Endothelial cell of umbilical vein (primary cell): ENCODE data around the gene LMF2. TPM values are rescaled to one million over a fixed set of nuclear protein-coding genes. Genes with fewer than 3 reads are reported as not detected.

Experiments used
- BruUV-seq: library from RNA; stranded (reverse); fragments of 400-500 nt; replicated peaks from 2 replicates; lab custom pipeline; 2021; lab: Mats Ljungman, UMichigan
- CTCF ChIA-PET: fragments of 300-600, 350-600 bp; sonication (Branson Sonifier 250); formaldehyde crosslinking; loops from one replicate; lab custom pipeline; 2021; ENCODE audit warnings: antibody characterized with exemption, inconsistent platforms; lab: Charles Lee
- POLR2A ChIA-PET: fragments of 300-600, 350-600 bp; sonication (Branson Sonifier 250); formaldehyde crosslinking; loops from one replicate; lab custom pipeline; 2021; ENCODE audit warnings: antibody characterized with exemption, inconsistent platforms; lab: Charles Lee
- DNase-seq: peaks from one replicate; pipeline ENCODE4 v3.0.0-alpha.2; 2011; ENCODE audit warnings: low read depth, low spot score
- FAIRE-seq: peaks from 2 replicates; lab custom pipeline; 2011; peaks lifted over from hg19 to GRCh38; lab: Jason Lieb, UNC
- H2AFZ ChIP-seq: 2 replicates; pipeline ENCODE4 v1.6.0; 2012; ENCODE audit warnings: low read depth, low read length, control low read depth, inconsistent platforms
- H3K27ac ChIP-seq: 2 replicates; pipeline ENCODE4 v1.5.1; 2011; ENCODE audit warnings: low read depth, mild to moderate bottlenecking, control low read depth, low read length, moderate library complexity; ENCODE audit not compliant: insufficient read depth
- H3K27me3 ChIP-seq, 2 experiments: 2 replicates each; pipeline versions ENCODE4 v1.6.0 to v1.6.1; 2011; ENCODE audit warnings: low read length in 2 of 2, mixed read lengths in 1 of 2; ENCODE audit not compliant: control insufficient read depth in 2 of 2, insufficient read depth in 2 of 2
- H3K36me3 ChIP-seq, 2 experiments: 2 replicates in 1 of 2; 3 replicates in 1 of 2; pipeline ENCODE4 v1.5.1; 2011; ENCODE audit warnings: low read length in 2 of 2, mild to moderate bottlenecking in 1 of 2, moderate library complexity in 1 of 2; ENCODE audit not compliant: control insufficient read depth in 2 of 2, insufficient read depth in 2 of 2; ENCODE audit errors: extremely low read depth in 1 of 2
- H3K4me1 ChIP-seq: 3 replicates; pipeline ENCODE4 v1.5.1; 2011; ENCODE audit warnings: mild to moderate bottlenecking, low read length; ENCODE audit not compliant: control insufficient read depth, insufficient read depth; ENCODE audit errors: extremely low read depth
- H3K4me2 ChIP-seq: 2 replicates; pipeline ENCODE4 v1.6.1; 2011; ENCODE audit warnings: low read length, control low read depth, mixed read lengths; ENCODE audit not compliant: insufficient read depth
- H3K4me3 ChIP-seq, 3 experiments: fragments of 200-600 bp in 1 of 3; sonication (generic), shearing (Covaris generic) in 1 of 3; replicated peaks in 1 of 3; 2 replicates each; pipeline ENCODE4 v1.5.1; 2011 to 2016; ENCODE audit warnings: control low read depth in 3 of 3, low read length in 3 of 3, mild to moderate bottlenecking in 2 of 3, inconsistent platforms in 1 of 3, low read depth in 1 of 3, moderate library complexity in 1 of 3; ENCODE audit not compliant: insufficient read depth in 1 of 3
- H3K79me2 ChIP-seq: 2 replicates; pipeline ENCODE4 v1.6.0; 2012; ENCODE audit warnings: low read length, inconsistent platforms; ENCODE audit not compliant: control insufficient read depth, insufficient read depth
- H3K9ac ChIP-seq: replicated peaks from 2 replicates; pipeline ENCODE3; 2011; ENCODE audit warnings: low read length, control low read depth; ENCODE audit not compliant: insufficient read depth; ENCODE audit errors: extremely low read depth
- H3K9me1 ChIP-seq: replicated peaks from 3 replicates; pipeline ENCODE4 v1.6.0; 2011; ENCODE audit warnings: mild to moderate bottlenecking, low read length; ENCODE audit not compliant: control insufficient read depth, insufficient read depth; ENCODE audit errors: extremely low read depth
- H3K9me3 ChIP-seq: replicated peaks from 2 replicates; pipeline ENCODE4 v1.5.1; 2012; ENCODE audit warnings: low read length, inconsistent platforms; ENCODE audit not compliant: control insufficient read depth, insufficient read depth
- H4K20me1 ChIP-seq: replicated peaks from 2 replicates; pipeline ENCODE3; 2011; ENCODE audit warnings: mild to moderate bottlenecking, low read length; ENCODE audit not compliant: control insufficient read depth, insufficient read depth; ENCODE audit errors: extremely low read depth
- CTCF ChIP-seq, 2 donors: IDR thresholded peaks; 1 replicate in 1 of 2; 2 replicates in 1 of 2; pipeline ENCODE4 v1.5.1; 2011; ENCODE audit warnings: low read length in 2 of 2, mild to moderate bottlenecking in 2 of 2, moderate library complexity in 2 of 2, control low read depth in 1 of 2, inconsistent platforms in 1 of 2, low read depth in 1 of 2; ENCODE audit not compliant: insufficient read depth in 1 of 2; ENCODE audit errors: extremely low read depth in 1 of 2
- EZH2 ChIP-seq: IDR thresholded peaks from 2 replicates; pipeline ENCODE4 v1.6.1; 2012; ENCODE audit warnings: borderline replicate concordance, low read depth, mild to moderate bottlenecking, moderate library complexity, low read length, inconsistent platforms; ENCODE audit not compliant: severe bottlenecking
- FOS ChIP-seq: IDR thresholded peaks from 2 replicates; pipeline ENCODE4 v1.6.1; 2011; ENCODE audit warnings: mild to moderate bottlenecking, low read length, moderate library complexity, borderline replicate concordance; ENCODE audit not compliant: insufficient read depth
- GATA2 ChIP-seq: IDR thresholded peaks from 2 replicates; pipeline ENCODE4 v1.7.0; 2011; ENCODE audit warnings: low read depth, mild to moderate bottlenecking, moderate library complexity, mixed read lengths, low read length; ENCODE audit not compliant: insufficient read length, insufficient read depth
- JUN ChIP-seq: IDR thresholded peaks from 2 replicates; pipeline ENCODE4 v1.6.1; 2011; ENCODE audit warnings: borderline replicate concordance, low read depth; ENCODE audit not compliant: insufficient read length, insufficient read depth
- MYC ChIP-seq: IDR thresholded peaks from one replicate; pipeline ENCODE4 v1.6.1; 2011; ENCODE audit warnings: mild to moderate bottlenecking, low read depth, low read length
- POLR2A ChIP-seq: IDR thresholded peaks from 2 replicates; pipeline ENCODE4 v1.6.1; 2012; ENCODE audit warnings: low read depth, mild to moderate bottlenecking, control low read depth, low read length
- POLR2AphosphoS5 ChIP-seq: IDR thresholded peaks from 2 replicates; pipeline ENCODE4 v1.6.1; 2012; ENCODE audit warnings: low read depth, mild to moderate bottlenecking, control low read depth, low read length, moderate library complexity; ENCODE audit not compliant: insufficient read depth
- dilution Hi-C: fragments of 300-500 bp; cut with MboI; formaldehyde crosslinking; loops from one replicate; pipeline ENCODE4 v1.15.0; 2019; ENCODE audit warnings: low sequenced_read_pairs; ENCODE audit not compliant: extremely low pct_ligation_motif_present
- intact Hi-C: fragments of 100-400 bp; cut with micrococcal nuclease; formaldehyde crosslinking; loops from one replicate; pipeline ENCODE4 v1.10.0; 2022
- polyA plus RNA-seq, 4 experiments: library from polyadenylated mRNA; depleted of rRNA in 3 of 4; stranded (reverse) in 3 of 4; unstranded in 1 of 4; fragments of >200 nt; gene quantifications; 2 replicates each; pipeline versions ENCODE4 v1.2.1 to v1.2.3, GENCODE V29; 2011 to 2012; ENCODE audit warnings: missing spikeins in 1 of 4
- total RNA-seq: library from RNA; stranded (reverse); gene quantifications from 2 replicates; pipeline ENCODE4 v1.2.3, GENCODE V29; 2021
- TF ChIP-seq, protein P1 (sequence below): IDR thresholded peaks from 2 replicates; pipeline ENCODE4 v1.6.1; 2011; ENCODE audit not compliant: insufficient read depth, insufficient read length

Gene LMF2
- total and polyA plus RNA-seq, 2 donors (not counting 3 experiments of a cell fraction or from before 2014, with no cell fraction given) = 89.7 to 112 TPM

- intact Hi-C loops (loop anchor here (2.0 kb wide), 1 partner anchor 24 kb away; no protein-coding TSS in a partner anchor), dilution Hi-C loops (no loop called here)
- H3K9me1 ChIP-seq = no peaks in the 10 kb centered on the region
- no peaks in the 10 kb centered on the region for H3K36me3 ChIP-seq
- peak; percentile 89 for DNase-seq
- peak within 1 kb of the TSS; percentile 91 for H2AFZ ChIP-seq
- ChIA-PET POLR2A (no interaction called here), CTCF (interaction anchor here (1.6 kb wide), 1 partner anchor 22 kb away, joined by 8 read pairs; no protein-coding TSS in a partner anchor)
- peak; percentile 81 for FAIRE-seq
- H3K27me3 ChIP-seq = peaks cover 4% of the 10 kb centered on the region in 2 experiments
- peaks cover 3% of the 10 kb centered on the region for H4K20me1 ChIP-seq
- TF ChIP-seq MYC = no peak
- TF ChIP-seq POLR2A = no peak
- TF ChIP-seq POLR2AphosphoS5 = peak; percentile 13
- peaks cover 42% of the 10 kb centered on the region for H3K79me2 ChIP-seq
- H3K4me2 ChIP-seq = peak within 1 kb of the TSS; percentile 66
- peak within 1 kb of the TSS; percentile 76 for H3K9ac ChIP-seq
- H3K9me3 ChIP-seq = no peaks in the 10 kb centered on the region
- H3K27ac ChIP-seq = peak within 1 kb of the TSS; percentile 24
- H3K4me3 ChIP-seq = peak within 1 kb of the TSS; percentile 54 to 77 (median 58)
- peaks cover 14% of the 10 kb centered on the region for H3K4me1 ChIP-seq
- no TSS peak for BruUV-seq
Observed at GRCh38 chr22:50474710-50475651, 32.5 kb downstream of the LMF2 start, which contains the start of gene SBF1. TSS of gene SBF1 (minus strand) at chr22:50475035. CDS start at chr22:50474840, 195 bp downstream.

- FAIRE-seq (peak; percentile 72), DNase-seq (peak; percentile 47)
- H3K36me3 ChIP-seq = no peaks in the 10 kb centered on the region
- H3K9me3 ChIP-seq = no peaks in the 10 kb centered on the region
- TF ChIP-seq JUN = no peak
- TF ChIP-seq FOS = no peak
- TF ChIP-seq POLR2A = no peak
- TF ChIP-seq MYC = no peak
- TF ChIP-seq POLR2AphosphoS5 = no peak
- no peak for TF ChIP-seq EZH2
- TF ChIP-seq CTCF (IDR thresholded peaks at IDR 0.05; ENCODE audit: extremely low read depth in 1 of 2, insufficient read depth in 1 of 2, low read depth in 1 of 2, low read length in 2 of 2) = no peak
- no peak for TF ChIP-seq GATA2
- TF ChIP-seq, protein P1, sequence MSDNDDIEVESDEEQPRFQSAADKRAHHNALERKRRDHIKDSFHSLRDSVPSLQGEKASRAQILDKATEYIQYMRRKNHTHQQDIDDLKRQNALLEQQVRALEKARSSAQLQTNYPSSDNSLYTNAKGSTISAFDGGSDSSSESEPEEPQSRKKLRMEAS = no peak
- intact Hi-C loops = loop anchor here (2.0 kb wide), 1 partner anchor 25 kb away; no protein-coding TSS in a partner anchor
- dilution Hi-C loops = no loop called here
- H3K9me1 ChIP-seq = no peaks in the 10 kb centered on the region
- peak overlapping the region; percentile 65 for H3K4me2 ChIP-seq
- H3K4me3 ChIP-seq = peak overlapping the region; percentile 47 to 77 (median 58)
- no peak overlapping the region for H2AFZ ChIP-seq
- H3K9ac ChIP-seq = peak overlapping the region; percentile 76
- peaks cover 3% of the 10 kb centered on the region for H4K20me1 ChIP-seq
- H3K27me3 ChIP-seq = no peaks in the 10 kb centered on the region
- CTCF ChIA-PET = interaction anchor here (1.0 to 1.6 kb wide), 2 partner anchors 23 to 33 kb away, joined by 3 to 8 read pairs; partner anchors contain the start of gene LMF2
- H3K79me2 ChIP-seq = peaks cover 52% of the 10 kb centered on the region
- BruUV-seq = no TSS peak
- H3K4me1 ChIP-seq = peaks cover 17% of the 10 kb centered on the region
- no peak overlapping the region for H3K27ac ChIP-seq
- POLR2A ChIA-PET = no interaction called here
Observed at GRCh38 chr22:50473855-50474671, 33.4 kb downstream of the LMF2 start.
